Measurements from ENCODE around the gene SLFN5. TPM values are rescaled to one million over a fixed set of nuclear protein-coding genes. Genes with fewer than 3 reads are reported as not detected.
A peak's percentile ranks its signal among the peaks of the same experiment; 100 is the strongest.
"Not testable (repeated sequence)": the region's sequence is repeated elsewhere in the genome, so short reads cannot be mapped to it uniquely, and the experiment has no call there.

The SLFN5 gene
- total RNA-seq (101 and 170 TPM in 2 replicates), polyA plus RNA-seq (57.6 and 101 TPM in 2 replicates), polyA minus RNA-seq (ENCODE audit: low replicate concordance) (26.4 and 42.5 TPM in 2 replicates)
- polyA plus RNA-seq (2012), result 27.9 and 52.6 TPM in 2 replicates

DNA sequence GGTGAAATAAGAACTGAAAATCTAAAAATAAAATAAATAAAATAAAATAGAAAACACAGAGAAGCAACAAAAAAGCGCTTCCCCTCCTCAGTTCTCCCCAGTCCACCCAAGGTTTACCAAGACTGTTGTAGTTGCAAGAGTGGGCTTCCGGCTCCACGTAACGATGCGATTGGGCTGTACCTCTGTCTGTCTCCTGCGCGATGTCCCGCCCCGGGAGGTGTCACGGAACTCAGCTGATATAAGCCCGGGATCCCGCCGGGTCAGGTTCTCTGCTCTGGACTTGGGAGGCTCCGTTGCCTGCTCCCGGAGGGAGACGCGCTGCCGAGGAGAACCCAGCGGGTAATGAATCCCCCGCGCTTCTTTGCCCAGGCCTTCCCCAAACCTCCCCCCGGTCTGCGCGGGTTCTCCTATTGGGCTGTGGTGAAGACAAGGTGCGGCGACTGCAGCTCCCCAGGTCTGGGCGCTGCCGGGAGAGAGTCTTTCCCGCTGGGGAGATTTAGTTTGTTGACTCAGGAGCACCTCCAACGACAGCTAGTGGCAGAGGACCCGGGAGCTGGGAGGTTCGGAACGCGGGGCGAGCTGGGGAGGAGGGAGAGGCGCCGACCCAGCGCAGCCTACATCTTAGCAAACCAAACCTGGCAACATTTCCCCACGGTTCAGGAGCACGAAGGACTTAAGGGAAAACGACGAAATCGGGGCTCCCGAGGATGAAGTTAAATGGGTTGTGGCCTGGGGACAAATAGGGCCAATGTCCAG, at the start of gene SLFN5:
SLFN5 (plus strand) TSS at position 268 of the 756 bp plus-strand sequence. CDS start 15,619 bp downstream, outside the sequence.
- no peaks in the 10 kb centered on the region for H3K9me3 ChIP-seq (ENCODE audit: control insufficient read depth, insufficient read depth, low read depth, low read length)
- H3K4me2 ChIP-seq (ENCODE audit: extremely low read depth, insufficient read depth, low read length), result peak within 1 kb of the TSS; percentile 89
- no peaks in the 10 kb centered on the region for H3K27me3 ChIP-seq (ENCODE audit: control insufficient read depth, insufficient read depth, low read length)
- H3K36me3 ChIP-seq (ENCODE audit: control insufficient read depth, insufficient read depth, low read length), result peaks cover 6% of the 10 kb centered on the region
- H3K27ac ChIP-seq (ENCODE audit: insufficient read depth, low read length), result peak within 1 kb of the TSS; percentile 97
- H3K9ac ChIP-seq (ENCODE audit: insufficient read depth, low read length), result peak within 1 kb of the TSS; percentile 94
- H2AFZ ChIP-seq (ENCODE audit: low read length), result peak within 1 kb of the TSS; percentile 71
- H3K4me1 ChIP-seq (ENCODE audit: control insufficient read depth, extremely low read depth, insufficient read depth, low read length), result peaks cover 9% of the 10 kb centered on the region
- peak within 1 kb of the TSS; percentile 85 to 96 (median 91) for H3K4me3 ChIP-seq (replicated peaks in 1 of 4; ENCODE audit: control extremely low read depth in 1 of 4, insufficient read depth in 1 of 4, low read depth in 3 of 4, low read length in 4 of 4)
- no peak for TF ChIP-seq CTCF (conservative IDR thresholded peaks at IDR 0.05 in 1 of 2, IDR thresholded peaks at IDR 0.05 in 1 of 2; ENCODE audit: low read depth in 1 of 2, low read length in 2 of 2)
- TF ChIP-seq EZH2 (IDR thresholded peaks at IDR 0.05; ENCODE audit: low read length, missing control alignments), result no peak
- H4K20me1 ChIP-seq (ENCODE audit: control insufficient read depth, extremely low read depth, insufficient read depth, low read length), result no peaks in the 10 kb centered on the region
- peaks cover 36% of the 10 kb centered on the region for H3K79me2 ChIP-seq (ENCODE audit: control insufficient read depth, insufficient read depth, low read length)
- peak; percentile 87 to 94 for DNase-seq (ENCODE audit: low read depth in 2 of 2)

- not testable (repeated sequence) for H3K9ac ChIP-seq (ENCODE audit: insufficient read depth, low read length); H3K4me1 ChIP-seq (ENCODE audit: control insufficient read depth, extremely low read depth, insufficient read depth, low read length); H2AFZ ChIP-seq (ENCODE audit: low read length); H3K27me3 ChIP-seq (ENCODE audit: control insufficient read depth, insufficient read depth, low read length); H3K4me3 ChIP-seq (replicated peaks in 1 of 4; ENCODE audit: control extremely low read depth in 1 of 4, insufficient read depth in 1 of 4, low read depth in 3 of 4, low read length in 4 of 4); H3K4me2 ChIP-seq (ENCODE audit: extremely low read depth, insufficient read depth, low read length); H3K36me3 ChIP-seq (ENCODE audit: control insufficient read depth, insufficient read depth, low read length); DNase-seq (ENCODE audit: low read depth in 2 of 2); H3K9me3 ChIP-seq (ENCODE audit: control insufficient read depth, insufficient read depth, low read depth, low read length); H3K27ac ChIP-seq (ENCODE audit: insufficient read depth, low read length); H3K79me2 ChIP-seq (ENCODE audit: control insufficient read depth, insufficient read depth, low read length); H4K20me1 ChIP-seq (ENCODE audit: control insufficient read depth, extremely low read depth, insufficient read depth, low read length)
These were observed 48.9 kb upstream of the SLFN5 start, which contains the start of gene SLC35G3 for GRCh38 chr17:35194001-35194400. Gene SLC35G3 (minus strand): TSS chr17:35194393. CDS start chr17:35194307, 86 bp downstream.

GRCh38 chr17:35195062-35195461, 47.8 kb upstream of the SLFN5 start:
- H3K4me2 ChIP-seq (ENCODE audit: extremely low read depth, insufficient read depth, low read length); H4K20me1 ChIP-seq (ENCODE audit: control insufficient read depth, extremely low read depth, insufficient read depth, low read length); H3K9ac ChIP-seq (ENCODE audit: insufficient read depth, low read length); H3K9me3 ChIP-seq (ENCODE audit: control insufficient read depth, insufficient read depth, low read depth, low read length); H3K36me3 ChIP-seq (ENCODE audit: control insufficient read depth, insufficient read depth, low read length); H3K4me1 ChIP-seq (ENCODE audit: control insufficient read depth, extremely low read depth, insufficient read depth, low read length); DNase-seq (ENCODE audit: low read depth in 2 of 2); H3K27me3 ChIP-seq (ENCODE audit: control insufficient read depth, insufficient read depth, low read length); H3K79me2 ChIP-seq (ENCODE audit: control insufficient read depth, insufficient read depth, low read length); H2AFZ ChIP-seq (ENCODE audit: low read length); H3K4me3 ChIP-seq (replicated peaks in 1 of 4; ENCODE audit: control extremely low read depth in 1 of 4, insufficient read depth in 1 of 4, low read depth in 3 of 4, low read length in 4 of 4); H3K27ac ChIP-seq (ENCODE audit: insufficient read depth, low read length): not testable (repeated sequence)

GRCh38 chr17:35202582-35202981, 40.3 kb upstream of the SLFN5 start:
- not testable (repeated sequence) for H3K4me3 ChIP-seq (replicated peaks in 1 of 4; ENCODE audit: control extremely low read depth in 1 of 4, insufficient read depth in 1 of 4, low read depth in 3 of 4, low read length in 4 of 4); H4K20me1 ChIP-seq (ENCODE audit: control insufficient read depth, extremely low read depth, insufficient read depth, low read length); DNase-seq (ENCODE audit: low read depth in 2 of 2); H3K4me2 ChIP-seq (ENCODE audit: extremely low read depth, insufficient read depth, low read length); H3K9me3 ChIP-seq (ENCODE audit: control insufficient read depth, insufficient read depth, low read depth, low read length); H3K36me3 ChIP-seq (ENCODE audit: control insufficient read depth, insufficient read depth, low read length); H3K4me1 ChIP-seq (ENCODE audit: control insufficient read depth, extremely low read depth, insufficient read depth, low read length); H3K27ac ChIP-seq (ENCODE audit: insufficient read depth, low read length); H3K9ac ChIP-seq (ENCODE audit: insufficient read depth, low read length); H2AFZ ChIP-seq (ENCODE audit: low read length); H3K79me2 ChIP-seq (ENCODE audit: control insufficient read depth, insufficient read depth, low read length); H3K27me3 ChIP-seq (ENCODE audit: control insufficient read depth, insufficient read depth, low read length)
